Endometrium (tissue), 2 donors: ENCODE results near the gene NOVA1.
"Not testable (repeated sequence)": the region's sequence is repeated elsewhere in the genome, so short reads cannot be mapped to it uniquely, and the experiment has no call there.

Source experiments
- FAIRE-seq: peaks from 2 replicates; lab custom pipeline; 2012; peaks lifted over from hg19 to GRCh38; lab: Jason Lieb, UNC
- donor health status: control.
- donor health status: control.

The NOVA1 gene

GRCh38 chr14:26597589-26598080 lies at the start of gene NOVA1:
Gene NOVA1, minus strand, starts transcription at chr14:26598033. Its CDS starts 597 bp downstream, at chr14:26597436.
- FAIRE-seq, result no peak

- not testable (repeated sequence) for FAIRE-seq
These were observed 47.2 kb upstream of the NOVA1 start for GRCh38 chr14:26645057-26645456.

DNA sequence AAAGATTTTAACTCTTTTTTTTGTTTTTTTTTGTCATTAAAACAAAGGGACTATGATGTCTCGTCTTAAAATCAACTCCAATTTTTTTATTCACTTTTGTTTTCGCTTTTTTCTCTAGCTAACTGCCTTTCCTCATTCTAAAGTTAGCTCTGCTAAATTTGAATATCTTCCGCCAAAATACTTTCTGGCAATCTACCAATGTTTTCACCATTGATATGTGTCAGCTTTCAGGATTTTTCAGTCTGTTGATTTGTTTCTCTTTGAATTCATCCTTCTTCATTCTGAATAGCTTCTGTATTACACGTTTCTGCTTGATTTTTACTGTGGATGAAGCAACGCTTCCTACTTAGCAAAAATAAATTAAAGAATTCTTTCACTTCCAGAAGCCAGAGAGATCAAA lies 38.7 kb upstream of the NOVA1 start:
- FAIRE-seq, result no peak

- FAIRE-seq, result not testable (repeated sequence)
These were observed 37.1 kb upstream of the NOVA1 start for GRCh38 chr14:26634946-26635345.

DNA sequence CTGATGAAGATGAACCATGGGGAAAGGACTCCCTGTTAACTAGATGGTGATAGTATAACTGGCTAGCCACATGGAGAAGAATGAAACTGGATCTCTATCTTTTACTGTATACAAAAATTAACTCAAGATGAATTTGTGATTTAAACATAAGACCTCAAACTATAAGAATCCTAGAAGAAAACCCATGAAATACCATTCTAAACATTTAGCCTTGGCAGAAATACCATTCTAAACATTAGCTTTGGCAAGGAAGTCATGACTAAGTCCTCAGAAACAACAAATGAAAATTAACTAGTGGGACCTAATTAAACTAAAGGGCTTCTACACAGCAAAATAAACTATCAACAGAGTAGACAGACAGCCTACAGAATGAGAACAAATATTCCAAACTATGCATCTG lies 28.4 kb upstream of the NOVA1 start:
- no peak for FAIRE-seq

- no peak for FAIRE-seq
These were observed 24.8 kb upstream of the NOVA1 start for GRCh38 chr14:26622611-26623010.

DNA sequence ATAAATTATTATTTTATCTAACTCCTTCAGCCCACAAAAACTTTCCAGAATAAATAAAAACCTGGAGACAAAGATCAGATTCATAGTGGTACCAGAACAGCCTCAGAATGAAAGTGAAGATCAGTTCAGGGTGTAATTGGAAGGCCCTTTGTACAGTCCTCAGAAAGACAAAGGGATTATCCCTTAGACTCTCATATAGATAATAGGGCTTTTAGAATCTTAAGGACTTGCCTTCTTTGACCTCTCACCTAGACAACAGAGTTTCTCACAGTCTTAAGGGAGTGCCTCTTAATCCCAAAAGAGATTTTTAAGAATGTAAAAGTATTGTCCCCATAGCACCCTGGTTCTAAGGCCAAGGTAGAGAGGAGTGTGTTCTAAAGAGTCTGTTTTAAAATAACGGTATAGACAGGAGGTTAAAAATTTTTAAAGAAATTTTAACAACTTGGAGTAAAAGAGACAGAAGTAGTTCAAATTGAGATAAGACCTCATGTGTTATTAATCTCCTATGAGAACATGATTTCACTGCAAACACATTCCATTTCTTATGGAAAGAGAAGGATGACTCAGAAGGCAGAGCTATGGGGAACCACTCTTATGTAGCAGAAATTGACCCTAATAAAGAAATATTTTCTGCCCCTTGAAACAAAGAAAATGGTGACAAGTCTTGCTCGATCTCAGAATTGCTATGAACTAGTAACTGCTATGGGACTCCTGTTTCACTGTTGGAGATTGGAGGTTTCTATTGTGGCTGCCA lies 24.2 kb upstream of the NOVA1 start:
- FAIRE-seq, result no peak

DNA sequence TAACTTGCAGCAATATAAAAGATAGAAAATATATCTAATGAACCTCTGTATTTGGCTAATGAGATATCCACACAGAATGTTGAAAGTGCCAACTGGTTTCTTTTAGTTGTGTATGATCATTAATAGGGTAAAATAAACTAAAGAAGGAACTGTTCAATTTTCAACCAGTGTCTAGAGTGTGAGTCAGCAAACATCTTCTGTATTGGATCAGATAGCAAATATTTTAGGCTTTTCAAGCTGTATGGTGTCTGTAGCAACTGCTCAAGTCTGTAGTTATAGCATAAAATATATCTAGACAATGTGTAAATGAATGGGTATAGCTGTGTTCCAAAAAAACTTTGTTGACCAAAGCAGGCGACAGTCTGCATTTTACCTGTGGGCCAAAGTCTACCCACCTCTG lies 23.5 kb upstream of the NOVA1 start:
- FAIRE-seq, result no peak

GRCh38 chr14:26611259-26611658 lies 13.4 kb upstream of the NOVA1 start:
- FAIRE-seq, result no peak

- FAIRE-seq, result no peak
These were observed 9.0 kb upstream of the NOVA1 start for GRCh38 chr14:26606729-26607312.

DNA sequence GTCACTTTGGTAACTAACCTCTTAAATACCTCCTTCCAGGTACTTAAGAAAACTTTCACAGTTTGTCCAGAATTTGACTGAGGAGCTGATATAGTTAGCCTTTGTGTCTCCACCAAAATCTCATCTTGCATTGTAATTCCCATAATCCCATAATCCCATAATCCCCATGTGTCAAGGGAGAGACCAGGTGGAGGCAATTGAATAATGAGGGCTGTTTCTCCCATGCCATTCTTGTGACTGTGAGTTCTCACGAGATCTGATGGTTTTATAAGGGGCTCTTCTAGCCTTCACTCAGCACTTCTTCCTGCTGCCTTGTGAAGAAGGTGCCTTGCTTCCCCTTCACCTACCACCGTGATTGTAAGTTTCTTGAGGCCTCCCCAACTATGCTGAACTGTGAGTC lies 7.8 kb upstream of the NOVA1 start:
- FAIRE-seq, result no peak

DNA sequence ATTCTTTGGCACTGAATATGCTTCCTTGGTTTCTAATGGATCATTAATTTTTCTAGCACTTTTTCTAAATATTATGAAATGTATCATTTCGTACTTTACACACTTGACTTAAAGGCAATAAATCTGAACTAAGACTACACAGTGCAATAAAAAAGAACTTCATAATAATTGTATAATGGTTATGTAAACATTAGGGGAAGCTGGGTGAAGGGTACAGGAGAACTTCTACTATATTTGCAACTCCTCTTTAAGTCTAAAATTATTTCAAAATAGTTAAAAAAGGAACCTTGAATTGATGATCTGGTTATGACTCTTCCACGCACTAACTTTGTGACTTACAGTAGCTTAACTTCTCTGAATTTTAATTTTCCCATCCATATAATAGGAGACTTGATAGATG lies 5.1 kb upstream of the NOVA1 start:
- no peak for FAIRE-seq

DNA sequence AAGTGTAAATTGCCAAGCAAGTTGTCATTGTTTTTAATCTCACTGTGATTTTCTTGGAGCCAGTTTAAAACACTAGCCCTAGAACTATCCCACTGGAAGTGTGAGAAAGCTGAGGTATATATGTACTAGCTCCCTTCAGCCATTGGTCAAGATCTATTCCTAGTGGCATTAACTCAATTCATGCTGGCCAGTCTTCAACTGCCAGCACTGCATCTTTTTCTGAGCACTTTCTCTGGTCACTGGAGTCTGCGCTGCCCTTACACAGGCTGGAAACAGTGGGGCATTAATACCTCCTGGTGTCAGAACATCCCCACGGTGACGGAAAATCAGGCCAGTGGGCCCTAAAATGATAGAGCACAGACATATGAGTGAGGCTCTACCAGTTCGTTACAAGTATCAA lies 4.0 kb upstream of the NOVA1 start:
- FAIRE-seq, result no peak

DNA sequence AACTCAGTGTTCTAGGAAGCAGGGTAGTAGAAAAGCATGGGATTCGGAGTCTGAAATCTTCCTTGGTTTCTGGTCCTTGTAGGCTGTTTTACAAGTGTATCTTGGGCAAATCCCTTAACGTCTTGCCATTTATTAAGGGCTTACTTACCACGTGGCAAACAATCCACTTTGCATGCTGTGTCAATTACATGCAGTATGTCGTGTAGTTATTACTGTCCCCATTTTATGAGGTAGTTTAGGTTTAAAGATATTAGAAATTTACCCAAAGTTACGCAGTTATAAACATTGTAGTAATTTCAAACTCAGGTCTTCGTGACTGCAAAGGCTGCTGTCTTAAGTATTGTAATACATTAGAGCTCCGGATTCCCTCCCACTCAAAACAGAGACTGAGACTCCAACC lies 1.5 kb upstream of the NOVA1 start:
- no peak for FAIRE-seq

DNA sequence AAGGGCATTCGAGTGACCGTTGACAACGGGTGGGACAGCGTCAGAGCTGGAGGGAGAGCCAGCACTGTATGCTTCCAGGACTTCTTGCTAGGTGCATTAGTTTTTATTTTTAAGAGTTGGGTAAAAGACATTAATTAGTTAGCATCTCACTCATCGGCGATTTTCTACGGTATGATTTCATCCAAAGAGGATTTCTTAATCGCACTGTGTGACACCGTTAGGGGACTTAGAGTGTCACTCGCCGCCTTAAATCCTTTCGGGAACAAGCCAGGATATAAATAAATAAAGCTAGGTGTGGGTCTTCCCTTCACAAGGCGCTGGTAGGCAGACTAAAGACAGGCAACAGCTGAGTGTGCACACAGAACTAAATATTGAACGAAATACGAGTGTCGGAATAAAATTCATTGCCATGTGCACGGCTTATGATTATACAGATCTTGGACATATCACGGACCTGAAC lies 869 bp upstream of the NOVA1 start:
- FAIRE-seq, result no peak

GRCh38 chr14:26598081-26598671 lies 343 bp upstream of the NOVA1 start:
- no peak for FAIRE-seq

DNA sequence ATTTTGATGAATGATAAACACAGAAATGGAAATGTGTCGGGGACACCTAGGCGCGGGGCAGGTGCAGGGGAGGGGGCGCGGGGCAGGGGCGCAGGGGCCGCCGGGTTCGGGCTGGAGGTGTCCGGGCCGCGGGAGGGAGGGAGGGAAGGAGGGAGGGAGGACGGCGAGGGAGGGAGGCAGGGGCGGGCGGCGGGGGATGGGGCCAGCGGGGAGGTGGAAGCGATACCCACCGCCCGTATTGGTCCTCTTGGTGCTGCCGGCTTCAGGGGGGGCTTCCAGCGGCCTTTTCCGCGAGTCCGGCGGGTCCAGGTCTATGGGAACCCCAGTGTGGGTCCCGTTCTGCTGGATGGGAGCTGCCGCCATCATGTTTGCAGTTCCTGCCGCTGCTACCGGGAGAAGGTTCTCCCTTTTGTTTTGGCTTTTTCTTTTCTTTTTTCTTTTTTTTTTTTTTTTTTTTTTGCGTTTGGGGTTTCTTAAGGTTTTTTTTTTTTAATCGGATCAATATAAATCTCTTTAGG lies 703 bp downstream of the NOVA1 start:
- no peak for FAIRE-seq

GRCh38 chr14:26596543-26597061 lies 1.2 kb downstream of the NOVA1 start:
- no peak for FAIRE-seq

- FAIRE-seq, result no peak
These were observed 1.8 kb downstream of the NOVA1 start for GRCh38 chr14:26595926-26596542.

GRCh38 chr14:26594756-26595545 lies 2.9 kb downstream of the NOVA1 start:
- FAIRE-seq, result no peak

DNA sequence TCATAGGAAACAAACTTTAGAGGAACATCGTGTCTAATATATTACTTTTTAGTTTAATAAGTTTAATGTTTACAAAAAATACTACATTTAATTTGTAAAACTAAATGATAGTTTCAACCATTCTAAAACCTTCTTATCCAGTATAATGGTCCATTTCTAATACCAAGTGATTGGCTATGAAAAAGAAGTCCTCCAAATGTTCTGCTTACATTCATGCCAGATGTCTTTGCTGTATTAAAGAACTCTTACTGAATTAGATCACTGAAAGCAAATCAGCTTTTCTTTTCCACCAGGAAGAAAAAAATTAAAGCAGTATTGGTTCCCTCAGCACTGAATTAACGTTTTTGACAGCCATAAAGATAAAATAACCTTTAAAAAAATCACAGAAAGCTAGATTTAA lies 3.7 kb downstream of the NOVA1 start:
- FAIRE-seq, result no peak

- FAIRE-seq, result no peak
These were observed 4.5 kb downstream of the NOVA1 start for GRCh38 chr14:26593357-26593756.
